Smooth muscle cell (in vitro differentiated cells): ENCODE results near the gene TLX2. TPM values are rescaled to one million over a fixed set of nuclear protein-coding genes. Genes with fewer than 3 reads are reported as not detected.

Experiments
- DNase-seq: peaks from one replicate; lab custom pipeline; 2025; ENCODE audit not compliant: unreplicated experiment; lab: John Stamatoyannopoulos, UW
- H2AFZ ChIP-seq: fragments of 200-600 bp; sonication (generic); 2 replicates; pipeline ENCODE4 v1.6.0; 2016; ENCODE audit warnings: antibody characterized with exemption, low read depth, mild to moderate bottlenecking
- H3F3A ChIP-seq: fragments of 200-600 bp; sonication (generic); 2 replicates; pipeline ENCODE4 v1.6.0; 2017; ENCODE audit warnings: antibody characterized with exemption, low read depth
- H3K27ac ChIP-seq: fragments of 200-600 bp; sonication (generic); 2 replicates; pipeline ENCODE4 v1.5.1; 2016; ENCODE audit warnings: low read depth, mild to moderate bottlenecking
- H3K27me3 ChIP-seq: fragments of 200-600 bp; sonication (generic); 2 replicates; pipeline ENCODE4 v1.6.1; 2016; ENCODE audit warnings: low read depth, mild to moderate bottlenecking
- H3K36me3 ChIP-seq: fragments of 200-600 bp; sonication (generic); 2 replicates; pipeline ENCODE4 v1.5.1; 2016; ENCODE audit warnings: low read depth
- H3K4me1 ChIP-seq: fragments of 200-600 bp; sonication (generic); 2 replicates; pipeline ENCODE4 v1.5.1; 2016; ENCODE audit warnings: low read depth
- H3K4me2 ChIP-seq: fragments of 200-600 bp; sonication (generic); 2 replicates; pipeline ENCODE4 v1.6.0; 2016; ENCODE audit warnings: mild to moderate bottlenecking
- H3K4me3 ChIP-seq: fragments of 200-600 bp; sonication (generic); 2 replicates; pipeline ENCODE4 v1.5.1; 2016; ENCODE audit warnings: mild to moderate bottlenecking
- H3K79me2 ChIP-seq: fragments of 200-600 bp; sonication (generic); 2 replicates; pipeline ENCODE4 v1.6.0; 2016; ENCODE audit warnings: low read depth, mild to moderate bottlenecking
- H3K9ac ChIP-seq: fragments of 200-600 bp; sonication (generic); 2 replicates; pipeline ENCODE4 v1.6.0; 2016; ENCODE audit warnings: low read depth
- H3K9me3 ChIP-seq: fragments of 200-600 bp; sonication (generic); replicated peaks from 2 replicates; pipeline ENCODE4 v1.5.1; 2016; ENCODE audit warnings: low read depth
- H4K20me1 ChIP-seq: fragments of 200-600 bp; sonication (generic); 2 replicates; pipeline ENCODE4 v1.6.0; 2016; ENCODE audit warnings: low read depth
- CTCF ChIP-seq: fragments of 200-600 bp; sonication (generic); IDR thresholded peaks from 2 replicates; pipeline ENCODE4 v1.5.1; 2017; ENCODE audit warnings: borderline replicate concordance, mild to moderate bottlenecking, antibody characterized with exemption; ENCODE audit not compliant: insufficient read depth, poor library complexity, severe bottlenecking
- WGBS: methylation state at CpG from one replicate; pipeline ENCODE4 v1.1.7; 2016; ENCODE audit warnings: low lambda C conversion rate; 5-methylcytosine and 5-hydroxymethylcytosine counted together
- polyA plus RNA-seq: library from polyadenylated mRNA; unstranded; fragments of >200 nt; fragmentation: Nextera tagmentation; extraction: Ambion mirVana; gene quantifications from 2 replicates; pipeline ENCODE4 v1.2.1, GENCODE V29; 2016
- total RNA-seq: library from RNA; depleted of rRNA; stranded (reverse); fragments of >200 nt; gene quantifications from 2 replicates; pipeline ENCODE4 v1.2.3, GENCODE V29; 2014

The TLX2 gene
- total and polyA plus RNA-seq, 2 experiments from 2014 or later = not detected

GRCh38 chr2:74500578-74500946 lies 13.7 kb upstream of the TLX2 start:
- H3K4me3 ChIP-seq = no peak overlapping the region
- peaks cover 49% of the 10 kb centered on the region for H3K27me3 ChIP-seq
- no peaks in the 10 kb centered on the region for H3K36me3 ChIP-seq
- peaks cover 8% of the 10 kb centered on the region for H3K79me2 ChIP-seq
- H3K27ac ChIP-seq = no peak overlapping the region
- H4K20me1 ChIP-seq = no peaks in the 10 kb centered on the region
- no peak overlapping the region for H3K4me2 ChIP-seq
- no peaks in the 10 kb centered on the region for H3K9me3 ChIP-seq
- DNase-seq = no peak
- H3K4me1 ChIP-seq = peaks cover 27% of the 10 kb centered on the region
- no peak overlapping the region for H2AFZ ChIP-seq
- peaks cover 10% of the 10 kb centered on the region for H3F3A ChIP-seq
- no peak overlapping the region for H3K9ac ChIP-seq
- TF ChIP-seq CTCF = no peak

DNA sequence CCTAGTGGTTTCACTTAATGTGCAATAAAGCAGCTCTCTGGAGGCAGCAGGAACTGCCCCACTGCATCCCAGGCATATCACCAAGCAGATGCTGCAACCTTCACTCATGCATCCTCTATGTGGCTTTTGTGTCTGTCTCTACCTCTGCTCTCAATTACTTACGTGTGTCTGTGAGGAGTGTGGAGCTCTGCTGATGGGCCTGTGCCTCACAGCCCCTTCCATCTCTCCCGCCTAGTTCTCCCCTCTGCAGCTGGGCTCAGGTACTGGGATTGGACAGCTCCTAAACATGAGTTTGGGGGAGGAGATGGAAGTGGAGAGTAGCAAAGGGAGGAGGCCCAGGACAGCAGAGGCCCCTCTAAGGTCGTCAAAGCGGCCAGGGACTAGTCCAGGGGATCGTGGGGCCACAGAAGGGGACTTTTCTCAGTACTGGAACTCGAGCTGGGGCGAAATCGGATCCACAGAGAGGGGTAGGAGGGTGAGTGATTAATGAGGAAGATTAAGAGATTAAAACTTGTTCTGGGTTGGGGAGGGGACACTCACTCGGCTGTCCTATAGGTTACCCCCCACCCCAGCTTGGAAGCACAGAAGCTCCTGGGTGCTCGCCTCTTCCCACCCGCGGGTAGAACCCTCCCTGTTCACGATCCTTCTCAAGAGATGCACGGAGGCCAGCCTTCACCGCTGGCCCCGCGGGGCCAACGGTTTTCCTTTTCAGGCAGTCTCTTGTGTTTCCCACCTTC lies 12.7 kb upstream of the TLX2 start:
- no peak overlapping the region for H3K27ac ChIP-seq
- WGBS = 52% methylated on average over 18 of the region's 18 CpGs
- H2AFZ ChIP-seq = no peak overlapping the region
- peaks cover 4% of the 10 kb centered on the region for H4K20me1 ChIP-seq
- peaks cover 17% of the 10 kb centered on the region for H3K79me2 ChIP-seq
- H3K9ac ChIP-seq = no peak overlapping the region
- peaks cover 49% of the 10 kb centered on the region for H3K27me3 ChIP-seq
- no peaks in the 10 kb centered on the region for H3K36me3 ChIP-seq
- no peak for TF ChIP-seq CTCF
- peaks cover 34% of the 10 kb centered on the region for H3K4me1 ChIP-seq
- H3K4me3 ChIP-seq = peak overlapping the region; percentile 61
- peak overlapping the region; percentile 94 for H3K4me2 ChIP-seq
- no peak for DNase-seq
- H3F3A ChIP-seq = peaks cover 6% of the 10 kb centered on the region
- H3K9me3 ChIP-seq = no peaks in the 10 kb centered on the region

GRCh38 chr2:74502147-74502719 lies 12.0 kb upstream of the TLX2 start:
- Histone ChIP-seq H3K9ac (no peak overlapping the region), H3K4me1 (peaks cover 38% of the 10 kb centered on the region)
- no peak for DNase-seq

More at GRCh38 chr2:74502147-74502719, 12.0 kb upstream of the TLX2 start:
- H3K27me3 ChIP-seq = peaks cover 44% of the 10 kb centered on the region
- peak overlapping the region; percentile 94 for H3K4me2 ChIP-seq
- H3K9me3 ChIP-seq = no peaks in the 10 kb centered on the region
- no peaks in the 10 kb centered on the region for H3K36me3 ChIP-seq
- peaks cover 4% of the 10 kb centered on the region for H4K20me1 ChIP-seq
- peak overlapping the region; percentile 61 for H3K4me3 ChIP-seq
- peaks cover 5% of the 10 kb centered on the region for H3F3A ChIP-seq
- peak overlapping the region; percentile 82 for H2AFZ ChIP-seq
- no peak overlapping the region for H3K27ac ChIP-seq
- H3K79me2 ChIP-seq = peaks cover 22% of the 10 kb centered on the region
- 9% methylated on average over 31 of the region's 32 CpGs for WGBS
- TF ChIP-seq CTCF = no peak
